Prostate gland (tissue), 2 donors: Measurements from ENCODE around the gene ANKRD42.

ENCODE experiments used
- POLR2A ChIP-seq: fragments of 450-650 bp; IDR thresholded peaks from one replicate; pipeline ENCODE4 v1.6.1; 2016; ENCODE audit warnings: antibody characterized with exemption, mild to moderate bottlenecking
- POLR2AphosphoS5 ChIP-seq: sonication (generic); formaldehyde crosslinking; IDR thresholded peaks from one replicate; pipeline ENCODE4 v1.6.1; 2017; ENCODE audit warnings: antibody characterized with exemption
- TF ChIP-seq, protein P1 (sequence below), 4 experiments: fragments of 200-600 bp in 2 of 4; fragments of 450-650 bp in 2 of 4; sonication (generic) in 2 of 4; IDR thresholded peaks; 1 replicate in 3 of 4; 2 replicates in 1 of 4; pipeline ENCODE4 v1.5.1; 2016 to 2019; ENCODE audit warnings: antibody characterized with exemption in 4 of 4, mild to moderate bottlenecking in 2 of 4, moderate library complexity in 2 of 4

GRCh38 chr11:83221694-83222093, 28.2 kb downstream of the ANKRD42 start:
- TF ChIP-seq, protein P1, sequence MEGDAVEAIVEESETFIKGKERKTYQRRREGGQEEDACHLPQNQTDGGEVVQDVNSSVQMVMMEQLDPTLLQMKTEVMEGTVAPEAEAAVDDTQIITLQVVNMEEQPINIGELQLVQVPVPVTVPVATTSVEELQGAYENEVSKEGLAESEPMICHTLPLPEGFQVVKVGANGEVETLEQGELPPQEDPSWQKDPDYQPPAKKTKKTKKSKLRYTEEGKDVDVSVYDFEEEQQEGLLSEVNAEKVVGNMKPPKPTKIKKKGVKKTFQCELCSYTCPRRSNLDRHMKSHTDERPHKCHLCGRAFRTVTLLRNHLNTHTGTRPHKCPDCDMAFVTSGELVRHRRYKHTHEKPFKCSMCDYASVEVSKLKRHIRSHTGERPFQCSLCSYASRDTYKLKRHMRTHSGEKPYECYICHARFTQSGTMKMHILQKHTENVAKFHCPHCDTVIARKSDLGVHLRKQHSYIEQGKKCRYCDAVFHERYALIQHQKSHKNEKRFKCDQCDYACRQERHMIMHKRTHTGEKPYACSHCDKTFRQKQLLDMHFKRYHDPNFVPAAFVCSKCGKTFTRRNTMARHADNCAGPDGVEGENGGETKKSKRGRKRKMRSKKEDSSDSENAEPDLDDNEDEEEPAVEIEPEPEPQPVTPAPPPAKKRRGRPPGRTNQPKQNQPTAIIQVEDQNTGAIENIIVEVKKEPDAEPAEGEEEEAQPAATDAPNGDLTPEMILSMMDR (IDR thresholded peaks at IDR 0.05): no peak
- TF ChIP-seq POLR2A: no peak
- no peak for TF ChIP-seq POLR2AphosphoS5
